WERI-Rb-1 (cell line): ENCODE measurements around the gene UBQLNL.
A peak's percentile ranks its signal among the peaks of the same experiment; 100 is the strongest.

Source experiments
- DNase-seq: peaks from one replicate; pipeline ENCODE4 v3.0.0-alpha.2; 2020
- H3K27ac ChIP-seq: fragments of 250-450 bp; sonication (Bioruptor Pico); 2 replicates; pipeline ENCODE4 v1.5.1; 2020; ENCODE audit warnings: mild to moderate bottlenecking, moderate library complexity
- H3K27me3 ChIP-seq: fragments of 250-450 bp; sonication (Bioruptor Pico); 2 replicates; pipeline ENCODE4 v1.5.1; 2021; ENCODE audit warnings: mild to moderate bottlenecking, low read depth, moderate library complexity; ENCODE audit not compliant: insufficient read depth, severe bottlenecking
- H3K36me3 ChIP-seq: fragments of 250-450 bp; sonication (Bioruptor Pico); 2 replicates; pipeline ENCODE4 v1.5.1; 2020; ENCODE audit warnings: mild to moderate bottlenecking, moderate library complexity
- H3K4me3 ChIP-seq: 2 replicates; pipeline ENCODE4 v1.5.1; 2011; ENCODE audit warnings: low read depth, mild to moderate bottlenecking, control low read depth, low read length
- H3K9me3 ChIP-seq: fragments of 250-450 bp; sonication (Bioruptor Pico); 2 replicates; pipeline ENCODE4 v1.5.1; 2021; ENCODE audit warnings: mild to moderate bottlenecking, moderate library complexity; ENCODE audit not compliant: severe bottlenecking
- TF ChIP-seq, protein P1 (sequence below): IDR thresholded peaks from 2 replicates; pipeline ENCODE4 v1.5.1; 2011; ENCODE audit warnings: low read depth, mild to moderate bottlenecking, control low read depth, inconsistent platforms, low read length

The UBQLNL gene

DNA sequence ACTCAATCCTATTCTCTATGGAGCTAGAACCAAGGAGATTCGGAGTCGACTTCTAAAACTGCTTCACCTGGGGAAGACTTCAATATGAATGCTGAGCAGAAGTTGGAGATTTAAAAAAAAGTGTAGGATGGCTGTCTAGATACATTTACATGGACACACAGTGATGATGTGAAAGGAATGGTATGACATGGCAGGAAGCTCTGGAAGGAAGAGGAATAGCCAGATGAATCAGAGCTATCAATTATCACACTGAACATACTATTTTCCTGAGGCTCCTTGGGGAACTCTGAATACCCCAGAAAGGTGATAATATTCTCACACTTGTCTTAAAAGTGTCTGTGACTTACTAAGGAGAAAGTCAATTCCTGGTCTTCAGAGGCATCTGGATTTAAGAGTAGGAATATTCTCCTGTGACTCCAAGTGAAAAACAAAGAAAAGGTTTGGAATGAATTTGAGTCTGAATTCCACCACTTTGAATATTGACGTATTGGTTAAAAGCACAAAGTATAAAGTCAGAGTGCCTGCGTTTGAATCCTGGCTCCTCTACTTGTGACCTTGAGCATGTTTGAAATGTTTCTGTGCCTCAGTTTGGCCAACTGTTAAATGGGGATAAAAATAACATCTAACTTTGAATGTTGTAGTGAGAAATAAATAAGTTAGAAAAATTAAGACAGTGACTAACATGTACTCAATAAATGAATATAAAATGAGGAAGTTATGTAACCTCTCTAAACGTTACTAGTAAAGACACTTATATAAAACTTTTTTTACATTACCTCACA lies 26.7 kb downstream of the UBQLNL start:
- Histone ChIP-seq H3K36me3 (no peaks in the 10 kb centered on the region), H3K9me3 (no peaks in the 10 kb centered on the region), H3K4me3 (no peak overlapping the region), H3K27ac (peak overlapping the region; percentile 87; the same call in 1 of the 2 replicates), H3K27me3 (no peaks in the 10 kb centered on the region)
- TF ChIP-seq, protein P1, sequence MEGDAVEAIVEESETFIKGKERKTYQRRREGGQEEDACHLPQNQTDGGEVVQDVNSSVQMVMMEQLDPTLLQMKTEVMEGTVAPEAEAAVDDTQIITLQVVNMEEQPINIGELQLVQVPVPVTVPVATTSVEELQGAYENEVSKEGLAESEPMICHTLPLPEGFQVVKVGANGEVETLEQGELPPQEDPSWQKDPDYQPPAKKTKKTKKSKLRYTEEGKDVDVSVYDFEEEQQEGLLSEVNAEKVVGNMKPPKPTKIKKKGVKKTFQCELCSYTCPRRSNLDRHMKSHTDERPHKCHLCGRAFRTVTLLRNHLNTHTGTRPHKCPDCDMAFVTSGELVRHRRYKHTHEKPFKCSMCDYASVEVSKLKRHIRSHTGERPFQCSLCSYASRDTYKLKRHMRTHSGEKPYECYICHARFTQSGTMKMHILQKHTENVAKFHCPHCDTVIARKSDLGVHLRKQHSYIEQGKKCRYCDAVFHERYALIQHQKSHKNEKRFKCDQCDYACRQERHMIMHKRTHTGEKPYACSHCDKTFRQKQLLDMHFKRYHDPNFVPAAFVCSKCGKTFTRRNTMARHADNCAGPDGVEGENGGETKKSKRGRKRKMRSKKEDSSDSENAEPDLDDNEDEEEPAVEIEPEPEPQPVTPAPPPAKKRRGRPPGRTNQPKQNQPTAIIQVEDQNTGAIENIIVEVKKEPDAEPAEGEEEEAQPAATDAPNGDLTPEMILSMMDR = no peak
- DNase-seq = no peak

DNA sequence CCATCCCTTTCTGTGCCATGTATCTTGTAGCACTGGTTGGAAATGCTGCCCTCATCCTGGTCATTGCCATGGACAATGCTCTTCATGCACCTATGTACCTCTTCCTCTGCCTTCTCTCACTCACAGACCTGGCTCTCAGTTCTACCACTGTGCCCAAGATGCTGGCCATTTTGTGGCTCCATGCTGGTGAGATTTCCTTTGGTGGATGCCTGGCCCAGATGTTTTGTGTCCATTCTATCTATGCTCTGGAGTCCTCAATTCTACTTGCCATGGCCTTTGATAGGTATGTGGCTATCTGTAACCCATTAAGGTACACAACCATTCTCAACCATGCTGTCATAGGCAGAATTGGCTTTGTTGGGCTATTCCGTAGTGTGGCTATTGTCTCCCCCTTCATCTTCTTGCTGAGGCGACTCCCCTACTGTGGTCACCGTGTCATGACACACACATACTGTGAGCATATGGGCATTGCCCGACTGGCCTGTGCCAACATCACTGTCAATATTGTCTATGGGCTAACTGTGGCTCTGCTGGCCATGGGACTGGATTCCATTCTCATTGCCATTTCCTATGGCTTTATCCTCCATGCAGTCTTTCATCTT lies 27.6 kb downstream of the UBQLNL start:
- Histone ChIP-seq H3K9me3 (no peaks in the 10 kb centered on the region), H3K27ac (no peak overlapping the region), H3K27me3 (no peaks in the 10 kb centered on the region), H3K36me3 (no peaks in the 10 kb centered on the region), H3K4me3 (no peak overlapping the region)
- TF ChIP-seq, protein P1 = no peak
- DNase-seq = no peak

DNA sequence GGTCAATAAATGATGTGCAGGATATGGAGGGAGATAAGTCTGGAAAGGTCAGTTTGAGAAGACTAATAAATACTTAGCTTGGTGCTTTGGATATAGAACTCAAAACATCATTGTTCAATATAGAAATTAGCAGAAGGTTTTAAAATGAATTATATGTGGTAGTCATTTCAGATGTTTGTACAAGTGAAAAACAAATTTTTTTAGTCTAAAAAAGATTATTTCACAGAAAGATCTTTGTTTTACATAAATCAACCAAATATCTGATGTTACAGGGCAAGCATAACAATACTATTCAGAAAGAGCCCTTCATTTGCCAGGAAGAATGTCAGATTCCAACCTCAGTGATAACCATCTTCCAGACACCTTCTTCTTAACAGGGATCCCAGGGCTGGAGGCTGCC lies 28.1 kb downstream of the UBQLNL start, which contains the start of gene OR52D1:
Gene OR52D1, plus strand, starts transcription at position 301 of the 400 bp plus-strand sequence. Its CDS starts 22 bp downstream, at position 323.
- H3K27ac ChIP-seq = no peak within 1 kb of the TSS
- H3K4me3 ChIP-seq = no peak within 1 kb of the TSS
- no peaks in the 10 kb centered on the region for H3K27me3 ChIP-seq
- TF ChIP-seq, protein P1 = no peak
- H3K9me3 ChIP-seq = no peaks in the 10 kb centered on the region
- no peak for DNase-seq
- no peaks in the 10 kb centered on the region for H3K36me3 ChIP-seq

DNA sequence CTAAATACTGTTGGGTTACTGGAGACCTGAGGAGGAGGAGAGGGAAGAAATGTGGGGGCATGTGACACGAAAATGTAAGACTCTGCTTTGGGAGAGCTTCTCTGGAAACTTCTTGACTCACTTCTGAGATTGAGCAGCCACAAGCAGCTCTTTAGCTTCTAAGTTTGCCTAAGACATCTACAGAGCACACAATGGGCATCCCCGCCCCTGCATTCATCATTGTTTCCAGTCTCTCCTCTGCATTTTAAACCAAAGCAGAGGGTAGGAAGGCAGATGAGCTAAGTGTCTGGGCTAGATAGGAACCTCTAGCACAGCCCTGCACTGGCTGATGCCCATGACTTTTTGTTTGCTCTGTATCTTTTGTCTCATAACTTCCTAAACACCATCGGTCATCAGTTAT lies 30.1 kb downstream of the UBQLNL start:
- Histone ChIP-seq H3K27ac (no peak overlapping the region), H3K4me3 (no peak overlapping the region), H3K36me3 (no peaks in the 10 kb centered on the region), H3K9me3 (no peaks in the 10 kb centered on the region), H3K27me3 (no peaks in the 10 kb centered on the region)
- TF ChIP-seq, protein P1 = no peak
- no peak for DNase-seq

DNA sequence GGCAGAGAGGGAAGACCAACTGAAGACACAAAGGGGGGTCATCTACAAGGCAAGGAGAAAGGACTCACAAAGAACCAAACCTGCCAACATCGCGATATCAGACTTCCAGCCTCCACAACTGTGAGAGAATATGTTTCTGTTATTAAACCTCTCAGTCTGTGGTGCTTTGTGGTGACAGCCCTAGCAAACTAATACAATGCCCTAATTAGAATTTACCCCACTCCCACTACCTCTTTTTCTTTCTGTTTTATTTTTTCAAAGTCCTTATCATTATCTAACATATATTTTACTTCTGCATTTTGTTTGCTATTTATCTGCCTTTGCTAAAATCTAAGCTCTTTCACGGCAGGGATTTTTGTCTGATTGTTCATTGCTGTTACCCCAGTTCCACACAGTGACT lies 30.5 kb downstream of the UBQLNL start:
- TF ChIP-seq, protein P1 = no peak
- DNase-seq = no peak
- H3K27ac ChIP-seq = no peak overlapping the region

More for the DNA sequence above, 30.5 kb downstream of the UBQLNL start:
- no peaks in the 10 kb centered on the region for H3K27me3 ChIP-seq
- H3K36me3 ChIP-seq = no peaks in the 10 kb centered on the region
- no peaks in the 10 kb centered on the region for H3K9me3 ChIP-seq
- no peak overlapping the region for H3K4me3 ChIP-seq
